Measurements from ENCODE around the gene FAT1.

The FAT1 gene

GRCh38 chr4:186709517-186709916, 14.1 kb downstream of the FAT1 start:
- Histone ChIP-seq H3K27ac (ENCODE audit: extremely low read depth, low read depth, low read length) (no peak overlapping the region), H3K9me3 (ENCODE audit: control insufficient read depth, insufficient read depth, low read depth, low read length) (no peaks in the 10 kb centered on the region), H3K4me3 (ENCODE audit: low read depth, low read length) (no peak overlapping the region), H3K4me1 (ENCODE audit: control insufficient read depth, insufficient read depth, low read length) (no peaks in the 10 kb centered on the region), H3K36me3 (ENCODE audit: control insufficient read depth in 2 of 2, insufficient read depth in 1 of 2, low read length in 2 of 2) (peaks cover 0 to 46% of the 10 kb centered on the region in 2 experiments; a peak in 1 of 3 replicates)
- ChIA-PET POLR2A (no interaction called here), CTCF (interaction anchor here (0.7 to 1.0 kb wide), 2 partner anchors 40 to 103 kb away, joined by 3 read pairs; no protein-coding TSS in a partner anchor)
- TF ChIP-seq ZNF350 (tag by site-specific recombination; IDR thresholded peaks at IDR 0.05): no peak
- no peak for TF ChIP-seq ZSCAN4 (tag by site-specific recombination; IDR thresholded peaks at IDR 0.05)
- TF ChIP-seq ZNF114 (tag by site-specific recombination; IDR thresholded peaks at IDR 0.05): no peak
- TF ChIP-seq ZNF677 (tag by site-specific recombination; IDR thresholded peaks at IDR 0.05): no peak
- TF ChIP-seq ZNF174 (tag by site-specific recombination; IDR thresholded peaks at IDR 0.05): no peak
- TF ChIP-seq ZNF501 (tag by site-specific recombination; IDR thresholded peaks at IDR 0.05): no peak
- no peak for TF ChIP-seq PRDM10 (tag by site-specific recombination; IDR thresholded peaks at IDR 0.05)
- no peak for TF ChIP-seq ZBTB8A (tag by site-specific recombination; IDR thresholded peaks at IDR 0.05)
- no peak for TF ChIP-seq ZBTB44 (tag by site-specific recombination; IDR thresholded peaks at IDR 0.05)
- TF ChIP-seq ZNF704 (tag by site-specific recombination; IDR thresholded peaks at IDR 0.05): no peak
- no peak for TF ChIP-seq ZNF549 (tag by site-specific recombination; IDR thresholded peaks at IDR 0.05)
- no peak for TF ChIP-seq ZFHX2 (tag by site-specific recombination; conservative IDR thresholded peaks at IDR 0.05)
- TF ChIP-seq ZNF19 (tag by site-specific recombination; IDR thresholded peaks at IDR 0.05; ENCODE audit: low read depth): no peak
- TF ChIP-seq ZNF76 (tag by site-specific recombination; IDR thresholded peaks at IDR 0.05; ENCODE audit: borderline replicate concordance, low read depth): no peak
- no peak for TF ChIP-seq PRDM1 (tag by site-specific recombination; IDR thresholded peaks at IDR 0.05)

- Histone ChIP-seq H3K9me3 (ENCODE audit: control insufficient read depth, insufficient read depth, low read depth, low read length) (no peaks in the 10 kb centered on the region), H3K4me1 (ENCODE audit: control insufficient read depth, insufficient read depth, low read length) (no peaks in the 10 kb centered on the region), H3K27ac (ENCODE audit: extremely low read depth, low read depth, low read length) (no peak overlapping the region), H3K36me3 (ENCODE audit: control insufficient read depth in 2 of 2, insufficient read depth in 1 of 2, low read length in 2 of 2) (peaks cover 0 to 48% of the 10 kb centered on the region in 2 experiments; a peak in 1 of 3 replicates), H3K4me3 (ENCODE audit: low read depth, low read length) (no peak overlapping the region)
- POLR2A ChIA-PET: no interaction called here
- CTCF ChIA-PET: interaction anchor here (0.6 kb wide), 1 partner anchor 14 kb away, joined by 3 read pairs; no protein-coding TSS in a partner anchor
- no peak for TF ChIP-seq ZBTB6 (tag by site-specific recombination; IDR thresholded peaks at IDR 0.05)
- no peak for TF ChIP-seq ZNF138 (tag by site-specific recombination; IDR thresholded peaks at IDR 0.05; ENCODE audit: borderline replicate concordance)
- no peak for TF ChIP-seq ZNF624 (tag by site-specific recombination; IDR thresholded peaks at IDR 0.05)
These were observed 15.1 kb downstream of the FAT1 start for GRCh38 chr4:186708554-186708953.
